Gastroesophageal sphincter (tissue), 3 donors: ENCODE results near the gene ATG16L1.

Experiments used
- POLR2A ChIP-seq, 2 donors: fragments of 450-650 bp; IDR thresholded peaks; one replicate each; pipeline ENCODE4 v1.6.1; 2017; ENCODE audit warnings: antibody characterized with exemption in 2 of 2, mild to moderate bottlenecking in 2 of 2, moderate library complexity in 1 of 2
- TF ChIP-seq, protein P1 (sequence below), 4 experiments: fragments of 200-600 bp in 2 of 4; fragments of 450-650 bp in 2 of 4; sonication (generic) in 1 of 4; IDR thresholded peaks; one replicate each; pipeline ENCODE4 v1.5.1; 2017 to 2019; ENCODE audit warnings: antibody characterized with exemption in 4 of 4, mild to moderate bottlenecking in 2 of 4, moderate library complexity in 2 of 4

DNA sequence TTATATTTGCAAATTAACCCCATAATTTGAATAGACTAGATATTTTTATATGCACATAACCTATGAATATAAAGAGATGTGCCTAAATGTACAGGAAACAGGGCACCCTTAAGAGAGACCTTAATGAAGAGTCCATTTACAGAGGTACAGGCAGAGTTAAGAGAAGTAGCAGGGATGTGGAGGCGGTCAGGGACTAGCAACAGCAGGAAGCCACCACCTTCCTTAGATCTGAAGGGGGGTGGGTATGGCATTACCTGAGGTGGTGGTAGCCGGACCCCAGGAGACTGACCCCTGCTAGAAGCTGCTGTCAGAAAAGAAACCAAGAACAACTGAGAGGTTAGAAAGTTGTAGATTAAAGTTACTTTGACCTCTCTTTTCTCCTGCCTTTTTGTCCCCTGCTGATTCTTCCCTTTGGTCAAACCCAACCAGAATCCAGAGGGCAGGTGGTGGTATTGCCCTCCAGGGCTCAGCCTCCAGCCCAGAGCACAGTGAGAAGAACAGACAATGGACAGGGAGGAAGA is 24.9 kb upstream of the ATG16L1 start:
- TF ChIP-seq POLR2A (IDR thresholded peaks at IDR 0.05) = no peak
- TF ChIP-seq, protein P1, sequence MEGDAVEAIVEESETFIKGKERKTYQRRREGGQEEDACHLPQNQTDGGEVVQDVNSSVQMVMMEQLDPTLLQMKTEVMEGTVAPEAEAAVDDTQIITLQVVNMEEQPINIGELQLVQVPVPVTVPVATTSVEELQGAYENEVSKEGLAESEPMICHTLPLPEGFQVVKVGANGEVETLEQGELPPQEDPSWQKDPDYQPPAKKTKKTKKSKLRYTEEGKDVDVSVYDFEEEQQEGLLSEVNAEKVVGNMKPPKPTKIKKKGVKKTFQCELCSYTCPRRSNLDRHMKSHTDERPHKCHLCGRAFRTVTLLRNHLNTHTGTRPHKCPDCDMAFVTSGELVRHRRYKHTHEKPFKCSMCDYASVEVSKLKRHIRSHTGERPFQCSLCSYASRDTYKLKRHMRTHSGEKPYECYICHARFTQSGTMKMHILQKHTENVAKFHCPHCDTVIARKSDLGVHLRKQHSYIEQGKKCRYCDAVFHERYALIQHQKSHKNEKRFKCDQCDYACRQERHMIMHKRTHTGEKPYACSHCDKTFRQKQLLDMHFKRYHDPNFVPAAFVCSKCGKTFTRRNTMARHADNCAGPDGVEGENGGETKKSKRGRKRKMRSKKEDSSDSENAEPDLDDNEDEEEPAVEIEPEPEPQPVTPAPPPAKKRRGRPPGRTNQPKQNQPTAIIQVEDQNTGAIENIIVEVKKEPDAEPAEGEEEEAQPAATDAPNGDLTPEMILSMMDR (IDR thresholded peaks at IDR 0.05) = no peak
